Measurements from ENCODE around the gene CYSRT1. TPM values are rescaled to one million over a fixed set of nuclear protein-coding genes. Genes with fewer than 3 reads are reported as not detected.

Gene CYSRT1
- total RNA-seq, 1 donor from 2014 or later, result 1.9 TPM

- Mint-ChIP-seq H3K4me1 (no peaks in the 10 kb centered on the region), H3K4me3 (no peak overlapping the region), H3K36me3 (peaks cover 17% of the 10 kb centered on the region), H3K27me3 (ENCODE audit: low read depth) (no peaks in the 10 kb centered on the region), H3K27ac (no peak overlapping the region), H3K9me3 (no peaks in the 10 kb centered on the region)
- TF ChIP-seq, protein P1, sequence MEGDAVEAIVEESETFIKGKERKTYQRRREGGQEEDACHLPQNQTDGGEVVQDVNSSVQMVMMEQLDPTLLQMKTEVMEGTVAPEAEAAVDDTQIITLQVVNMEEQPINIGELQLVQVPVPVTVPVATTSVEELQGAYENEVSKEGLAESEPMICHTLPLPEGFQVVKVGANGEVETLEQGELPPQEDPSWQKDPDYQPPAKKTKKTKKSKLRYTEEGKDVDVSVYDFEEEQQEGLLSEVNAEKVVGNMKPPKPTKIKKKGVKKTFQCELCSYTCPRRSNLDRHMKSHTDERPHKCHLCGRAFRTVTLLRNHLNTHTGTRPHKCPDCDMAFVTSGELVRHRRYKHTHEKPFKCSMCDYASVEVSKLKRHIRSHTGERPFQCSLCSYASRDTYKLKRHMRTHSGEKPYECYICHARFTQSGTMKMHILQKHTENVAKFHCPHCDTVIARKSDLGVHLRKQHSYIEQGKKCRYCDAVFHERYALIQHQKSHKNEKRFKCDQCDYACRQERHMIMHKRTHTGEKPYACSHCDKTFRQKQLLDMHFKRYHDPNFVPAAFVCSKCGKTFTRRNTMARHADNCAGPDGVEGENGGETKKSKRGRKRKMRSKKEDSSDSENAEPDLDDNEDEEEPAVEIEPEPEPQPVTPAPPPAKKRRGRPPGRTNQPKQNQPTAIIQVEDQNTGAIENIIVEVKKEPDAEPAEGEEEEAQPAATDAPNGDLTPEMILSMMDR (IDR thresholded peaks at IDR 0.05; ENCODE audit: unreplicated experiment), result no peak
- DNase-seq (ENCODE audit: low spot score in 2 of 2, unreplicated experiment in 2 of 2), result no peak
Observed at GRCh38 chr9:137266162-137266527, 41.2 kb downstream of the CYSRT1 start.

- Mint-ChIP-seq H3K27me3 (ENCODE audit: low read depth) (no peaks in the 10 kb centered on the region), H3K36me3 (peaks cover 15% of the 10 kb centered on the region), H3K27ac (no peak overlapping the region), H3K9me3 (no peaks in the 10 kb centered on the region), H3K4me1 (no peaks in the 10 kb centered on the region), H3K4me3 (no peak overlapping the region)
- no peak for DNase-seq (ENCODE audit: low spot score in 2 of 2, unreplicated experiment in 2 of 2)
- TF ChIP-seq, protein P1 (IDR thresholded peaks at IDR 0.05; ENCODE audit: unreplicated experiment), result no peak
Observed at GRCh38 chr9:137266585-137267453, 41.8 kb downstream of the CYSRT1 start.

DNA sequence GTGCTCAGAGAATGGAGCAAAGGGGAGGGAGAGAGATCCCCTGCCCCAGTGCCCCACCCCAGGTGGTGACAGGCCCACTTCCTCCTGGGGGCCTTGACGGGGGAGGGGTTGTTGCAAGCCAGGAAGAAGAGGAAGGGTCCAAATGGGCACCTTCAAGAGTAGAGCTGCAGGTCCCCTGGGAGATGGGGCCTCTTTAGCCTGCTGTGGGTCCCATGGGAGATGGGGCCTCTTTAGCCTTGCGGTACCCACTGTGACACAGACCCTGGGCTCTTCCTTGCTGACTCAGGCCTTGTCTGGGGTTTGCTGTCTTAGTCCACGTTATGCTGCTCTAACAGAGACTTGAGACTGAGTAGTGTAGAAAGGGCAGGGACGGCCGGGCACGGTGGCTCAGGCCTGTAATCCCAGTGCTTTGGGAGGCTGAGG lies 43.0 kb downstream of the CYSRT1 start:
- Mint-ChIP-seq H3K27me3 (ENCODE audit: low read depth) (no peaks in the 10 kb centered on the region), H3K4me1 (no peaks in the 10 kb centered on the region), H3K9me3 (no peaks in the 10 kb centered on the region), H3K4me3 (no peak overlapping the region), H3K36me3 (peaks cover 14% of the 10 kb centered on the region), H3K27ac (no peak overlapping the region)
- TF ChIP-seq, protein P1 (IDR thresholded peaks at IDR 0.05; ENCODE audit: unreplicated experiment), result no peak
- no peak for DNase-seq (ENCODE audit: low spot score in 2 of 2, unreplicated experiment in 2 of 2)

GRCh38 chr9:137268538-137269201 lies 43.7 kb downstream of the CYSRT1 start:
- Mint-ChIP-seq H3K36me3 (peaks cover 14% of the 10 kb centered on the region), H3K27ac (no peak overlapping the region), H3K27me3 (ENCODE audit: low read depth) (no peaks in the 10 kb centered on the region), H3K9me3 (no peaks in the 10 kb centered on the region), H3K4me1 (no peaks in the 10 kb centered on the region), H3K4me3 (no peak overlapping the region)
- TF ChIP-seq, protein P1 (IDR thresholded peaks at IDR 0.05; ENCODE audit: unreplicated experiment), result no peak
- DNase-seq (ENCODE audit: low spot score in 2 of 2, unreplicated experiment in 2 of 2), result no peak

DNA sequence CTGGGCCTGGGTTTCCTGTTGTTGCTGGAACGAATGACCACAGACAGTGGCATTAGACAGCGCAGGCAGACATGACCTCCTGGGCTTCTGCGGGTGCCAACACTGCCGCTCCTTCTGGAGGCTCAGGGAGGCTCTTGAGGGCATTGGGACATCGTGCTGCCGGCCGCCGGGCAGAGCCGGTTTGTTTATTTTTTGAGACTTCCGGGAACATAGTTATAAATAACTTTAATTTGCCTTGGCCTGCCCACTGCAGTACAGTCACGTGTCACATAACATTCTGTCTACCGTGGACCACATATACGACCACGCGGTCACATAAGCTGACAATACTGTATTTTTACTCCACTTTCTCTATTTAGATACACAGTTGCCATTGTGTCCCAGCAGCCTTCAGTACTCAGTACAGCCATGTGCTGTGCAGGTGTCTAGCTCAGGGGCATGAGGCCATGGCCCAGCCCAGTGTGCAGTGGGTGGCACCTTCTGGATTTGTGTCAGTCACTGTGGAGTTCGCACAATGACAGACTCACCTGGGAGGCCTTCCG lies 44.3 kb downstream of the CYSRT1 start:
- TF ChIP-seq, protein P1 (IDR thresholded peaks at IDR 0.05; ENCODE audit: unreplicated experiment), result no peak
- Mint-ChIP-seq H3K36me3 (peaks cover 14% of the 10 kb centered on the region), H3K27ac (no peak overlapping the region), H3K4me3 (no peak overlapping the region), H3K27me3 (ENCODE audit: low read depth) (no peaks in the 10 kb centered on the region), H3K9me3 (no peaks in the 10 kb centered on the region), H3K4me1 (peaks cover under 1% of the 10 kb centered on the region)
- DNase-seq (ENCODE audit: low spot score in 2 of 2, unreplicated experiment in 2 of 2), result no peak
